Myocyte (in vitro differentiated cells): ENCODE measurements around the gene BSND. TPM values are rescaled to one million over a fixed set of nuclear protein-coding genes. Genes with fewer than 3 reads are reported as not detected.

Experiments used
- DNase-seq: peaks from one replicate; pipeline ENCODE4 v3.0.0-alpha.2; 2012; ENCODE audit warnings: low read depth
- total RNA-seq: library from RNA; depleted of rRNA; stranded (reverse); fragments of >200 nt; gene quantifications from 2 replicates; pipeline ENCODE4 v1.2.3, GENCODE V29; 2014

The BSND gene
- total RNA-seq, 1 donor from 2014 or later, result not detected

DNA sequence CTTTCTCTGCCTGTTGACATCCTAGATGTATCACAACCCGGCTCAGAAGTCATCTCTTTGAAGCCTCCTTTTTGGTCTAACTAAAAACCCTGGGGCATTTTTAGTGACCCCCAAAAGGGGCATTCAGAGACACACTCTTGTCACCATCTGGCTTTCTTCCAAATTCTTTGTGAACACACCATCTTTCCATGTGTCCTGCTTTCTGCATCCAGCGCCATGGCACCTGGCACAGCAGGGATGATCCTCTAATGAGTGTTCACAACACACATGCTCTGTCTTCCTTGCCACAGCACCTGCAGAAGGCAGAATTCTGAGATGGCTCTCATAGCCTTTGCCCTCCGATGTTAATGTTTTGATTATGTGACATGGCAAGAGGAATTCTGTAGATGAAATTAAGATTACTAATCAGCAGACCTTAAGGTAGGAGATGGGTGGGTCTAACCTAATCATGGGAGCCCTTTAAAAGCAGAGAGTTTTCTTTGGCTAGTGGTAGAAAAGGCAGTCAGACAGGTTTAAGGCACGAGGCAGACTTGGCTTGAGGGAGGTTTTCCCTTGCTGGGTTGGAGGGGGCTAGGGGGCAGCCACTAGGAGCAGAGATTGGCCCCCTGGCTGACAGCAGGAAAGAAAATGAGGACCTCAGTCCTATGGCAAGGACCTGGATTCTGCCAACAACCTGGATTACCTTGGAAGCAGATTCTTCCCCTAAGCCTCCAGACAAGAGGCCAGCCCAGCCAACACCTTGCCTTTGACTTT, 23.2 kb upstream of the BSND start:
- DNase-seq, result no peak

- DNase-seq, result no peak
Measured at GRCh38 chr1:54976747-54977146, 22.0 kb upstream of the BSND start.

- DNase-seq, result no peak
Measured at GRCh38 chr1:54977533-54978297, 21.0 kb upstream of the BSND start.

- DNase-seq, result no peak
Measured at GRCh38 chr1:54978528-54979326, 20.0 kb upstream of the BSND start.

- DNase-seq, result no peak
Measured at GRCh38 chr1:54979327-54979891, 19.3 kb upstream of the BSND start.

- DNase-seq, result no peak
Measured at GRCh38 chr1:54980046-54980527, 18.6 kb upstream of the BSND start.

- DNase-seq, result no peak
Measured at GRCh38 chr1:54980528-54981241, 18.0 kb upstream of the BSND start, which contains the start of gene TMEM61. Gene TMEM61, plus strand, starts transcription at chr1:54980628. Its CDS starts 438 bp downstream, at chr1:54981066.

- no peak for DNase-seq
Measured at GRCh38 chr1:54981466-54981865, 17.3 kb upstream of the BSND start.

GRCh38 chr1:54982739-54983138, 16.0 kb upstream of the BSND start:
- no peak for DNase-seq

- DNase-seq, result no peak
Measured at GRCh38 chr1:54984131-54984842, 14.4 kb upstream of the BSND start.

DNA sequence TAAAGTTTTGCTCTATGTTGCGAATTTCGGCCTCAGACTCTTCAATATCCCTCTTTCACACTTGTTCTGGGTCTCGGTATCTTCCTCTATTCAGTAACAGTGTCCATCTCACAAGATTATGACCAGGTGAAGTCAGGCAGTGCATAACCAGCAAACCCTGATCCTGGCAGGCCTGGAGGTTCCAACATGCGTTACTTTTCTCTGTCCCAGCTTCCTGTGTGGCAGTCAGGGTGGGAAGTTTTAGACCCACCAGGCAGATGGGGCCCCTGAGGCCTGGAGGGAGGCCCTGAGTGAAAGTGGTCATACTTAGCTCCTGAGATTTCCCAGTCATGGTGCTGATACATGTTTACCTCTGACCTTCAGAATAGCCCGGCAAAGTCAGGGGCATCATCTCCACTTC, 13.2 kb upstream of the BSND start:
- no peak for DNase-seq

DNA sequence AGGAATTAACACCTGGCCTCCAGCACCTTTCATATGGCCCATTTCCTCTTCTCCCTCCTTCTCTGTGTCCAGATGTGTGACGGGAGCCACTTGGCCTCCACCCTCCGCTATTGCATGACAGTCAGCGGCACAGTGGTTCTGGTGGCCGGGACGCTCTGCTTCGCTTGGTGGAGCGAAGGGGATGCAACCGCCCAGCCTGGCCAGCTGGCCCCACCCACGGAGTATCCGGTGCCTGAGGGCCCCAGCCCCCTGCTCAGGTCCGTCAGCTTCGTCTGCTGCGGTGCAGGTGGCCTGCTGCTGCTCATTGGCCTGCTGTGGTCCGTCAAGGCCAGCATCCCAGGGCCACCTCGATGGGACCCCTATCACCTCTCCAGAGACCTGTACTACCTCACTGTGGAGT, 12.7 kb upstream of the BSND start:
- DNase-seq, result no peak

- no peak for DNase-seq
Measured at GRCh38 chr1:54986533-54986932, 12.2 kb upstream of the BSND start.

- DNase-seq, result no peak
Measured at GRCh38 chr1:54987427-54987826, 11.3 kb upstream of the BSND start.

- no peak for DNase-seq
Measured at GRCh38 chr1:54987919-54988705, 10.6 kb upstream of the BSND start.

DNA sequence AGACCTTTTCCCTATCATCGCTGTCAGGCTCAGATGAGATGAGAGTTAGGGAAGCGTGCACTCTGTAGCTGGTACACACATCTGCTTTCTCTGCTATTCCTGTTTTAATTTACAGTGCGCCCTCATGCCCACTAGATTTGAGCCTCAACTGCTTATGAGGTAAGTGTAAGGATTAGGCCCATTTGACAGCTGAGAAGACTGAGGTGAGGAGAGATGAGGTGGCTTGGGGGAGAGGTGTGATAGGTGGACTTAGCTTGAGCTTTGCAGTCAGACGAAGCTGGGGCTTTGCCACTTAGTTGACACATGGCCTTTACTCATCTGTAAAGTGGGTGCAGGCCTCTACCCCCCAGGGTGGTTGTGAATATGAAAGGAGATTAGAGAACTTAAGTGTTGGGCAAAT, 9.8 kb upstream of the BSND start:
- DNase-seq, result no peak

DNA sequence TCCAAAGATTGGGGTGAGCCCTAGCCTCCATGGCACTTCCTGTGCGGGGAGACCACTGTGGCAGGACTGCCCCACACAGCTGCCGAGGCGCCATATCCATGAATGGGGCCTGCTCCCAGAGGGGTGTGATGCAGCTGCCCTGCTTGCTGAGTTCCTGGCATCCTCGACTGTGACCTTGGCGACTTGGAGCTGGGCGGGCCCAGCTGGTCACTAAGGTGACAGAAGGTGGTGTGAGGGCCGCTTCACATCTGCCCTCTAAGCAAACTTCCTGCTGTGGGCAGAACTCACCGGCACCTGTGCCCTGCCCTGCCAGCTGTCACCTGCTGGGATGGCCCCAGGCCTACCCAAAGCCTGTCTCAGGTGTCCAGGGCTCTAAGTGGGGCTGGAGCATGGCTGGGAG, 9.3 kb upstream of the BSND start:
- peak; percentile 69 for DNase-seq

- no peak for DNase-seq
Measured at GRCh38 chr1:54989968-54990810, 8.5 kb upstream of the BSND start.
